Measurements from ENCODE around the gene ACTR5. TPM values are rescaled to one million over a fixed set of nuclear protein-coding genes. Genes with fewer than 3 reads are reported as not detected.
"Not testable (repeated sequence)": the region's sequence is repeated elsewhere in the genome, so short reads cannot be mapped to it uniquely, and the experiment has no call there.

Gene ACTR5
- total and polyA plus RNA-seq, 2 donors (not counting 3 experiments of a cell fraction or from before 2014, with no cell fraction given), result 8.8 to 11.3 TPM

GRCh38 chr20:38812709-38813573, 64.7 kb downstream of the ACTR5 start:
- intact Hi-C loops (cut with micrococcal nuclease) (loop anchor here (1.0 kb wide), 1 partner anchor 14 kb away; no protein-coding TSS in a partner anchor), dilution Hi-C loops (cut with MboI; ENCODE audit: extremely low pct_ligation_motif_present, low sequenced_read_pairs) (no loop called here)
- BruUV-seq (replicated peaks), result no TSS peak
- FAIRE-seq (no peak), DNase-seq (ENCODE audit: low read depth, low spot score) (no peak)
- Histone ChIP-seq H3K4me2 (ENCODE audit: insufficient read depth, low read length) (no peak overlapping the region), H3K4me1 (ENCODE audit: control insufficient read depth, extremely low read depth, insufficient read depth, low read length) (peaks cover 39% of the 10 kb centered on the region), H3K36me3 (ENCODE audit: control insufficient read depth in 2 of 2, extremely low read depth in 1 of 2, insufficient read depth in 2 of 2, low read length in 2 of 2) (peaks cover 0 to 11% of the 10 kb centered on the region in 2 experiments), H3K9ac (replicated peaks; ENCODE audit: extremely low read depth, insufficient read depth, low read length) (no peak overlapping the region), H4K20me1 (replicated peaks; ENCODE audit: control insufficient read depth, extremely low read depth, insufficient read depth, low read length) (no peaks in the 10 kb centered on the region), H3K27me3 (ENCODE audit: control insufficient read depth in 2 of 2, insufficient read depth in 2 of 2, low read length in 2 of 2) (no peaks in the 10 kb centered on the region), H2AFZ (ENCODE audit: low read depth, low read length) (no peak overlapping the region), H3K4me3 (replicated peaks in 1 of 3; ENCODE audit: insufficient read depth in 1 of 3, low read depth in 1 of 3, low read length in 3 of 3) (no peak overlapping the region), H3K9me3 (replicated peaks; ENCODE audit: control insufficient read depth, insufficient read depth, low read length) (no peaks in the 10 kb centered on the region), H3K9me1 (replicated peaks; ENCODE audit: control insufficient read depth, extremely low read depth, insufficient read depth, low read length) (no peaks in the 10 kb centered on the region), H3K79me2 (ENCODE audit: control insufficient read depth, insufficient read depth, low read length) (no peaks in the 10 kb centered on the region), H3K27ac (ENCODE audit: insufficient read depth, low read depth, low read length) (peak overlapping the region; percentile 19)
- TF ChIP-seq POLR2AphosphoS5 (IDR thresholded peaks at IDR 0.05; ENCODE audit: insufficient read depth, low read depth, low read length) (no peak), MAX (IDR thresholded peaks at IDR 0.05; ENCODE audit: insufficient read depth, insufficient read length) (no peak)
- ChIA-PET CTCF (interaction anchor here (1.2 to 1.8 kb wide), 3 partner anchors 14 to 81 kb away, joined by 6 to 14 read pairs (median 7); no protein-coding TSS in a partner anchor), POLR2A (interaction anchor here (1.3 kb wide), 1 partner anchor 15 kb away, joined by 12 read pairs; no protein-coding TSS in a partner anchor)

- H3K79me2 ChIP-seq (ENCODE audit: control insufficient read depth, insufficient read depth, low read length); H3K9ac ChIP-seq (replicated peaks; ENCODE audit: extremely low read depth, insufficient read depth, low read length); H2AFZ ChIP-seq (ENCODE audit: low read depth, low read length); FAIRE-seq; H3K9me1 ChIP-seq (replicated peaks; ENCODE audit: control insufficient read depth, extremely low read depth, insufficient read depth, low read length); H3K27me3 ChIP-seq (ENCODE audit: control insufficient read depth in 2 of 2, insufficient read depth in 2 of 2, low read length in 2 of 2); H4K20me1 ChIP-seq (replicated peaks; ENCODE audit: control insufficient read depth, extremely low read depth, insufficient read depth, low read length); DNase-seq (ENCODE audit: low read depth, low spot score); H3K4me2 ChIP-seq (ENCODE audit: insufficient read depth, low read length); H3K27ac ChIP-seq (ENCODE audit: insufficient read depth, low read depth, low read length); H3K4me3 ChIP-seq (replicated peaks in 1 of 3; ENCODE audit: insufficient read depth in 1 of 3, low read depth in 1 of 3, low read length in 3 of 3); intact Hi-C loops (cut with micrococcal nuclease); BruUV-seq (replicated peaks); H3K9me3 ChIP-seq (replicated peaks; ENCODE audit: control insufficient read depth, insufficient read depth, low read length); dilution Hi-C loops (cut with MboI; ENCODE audit: extremely low pct_ligation_motif_present, low sequenced_read_pairs); CTCF ChIA-PET; POLR2A ChIA-PET: not testable (repeated sequence)
- peaks cover 0 to 11% of the 10 kb centered on the region in 2 experiments for H3K36me3 ChIP-seq (ENCODE audit: control insufficient read depth in 2 of 2, extremely low read depth in 1 of 2, insufficient read depth in 2 of 2, low read length in 2 of 2)
- H3K4me1 ChIP-seq (ENCODE audit: control insufficient read depth, extremely low read depth, insufficient read depth, low read length), result peaks cover 34% of the 10 kb centered on the region
Measured at GRCh38 chr20:38813574-38813962, 65.3 kb downstream of the ACTR5 start.
